HG03196 (cell line): ENCODE measurements around the gene CLDN1.
"Not testable (repeated sequence)": the region's sequence is repeated elsewhere in the genome, so short reads cannot be mapped to it uniquely, and the experiment has no call there.

Source experiments
- ATAC-seq: cut with Tn5 transposase; IDR thresholded peaks from one replicate; pipeline ENCODE4 v1.9.1; 2021; ENCODE audit not compliant: unreplicated experiment

Gene CLDN1

DNA sequence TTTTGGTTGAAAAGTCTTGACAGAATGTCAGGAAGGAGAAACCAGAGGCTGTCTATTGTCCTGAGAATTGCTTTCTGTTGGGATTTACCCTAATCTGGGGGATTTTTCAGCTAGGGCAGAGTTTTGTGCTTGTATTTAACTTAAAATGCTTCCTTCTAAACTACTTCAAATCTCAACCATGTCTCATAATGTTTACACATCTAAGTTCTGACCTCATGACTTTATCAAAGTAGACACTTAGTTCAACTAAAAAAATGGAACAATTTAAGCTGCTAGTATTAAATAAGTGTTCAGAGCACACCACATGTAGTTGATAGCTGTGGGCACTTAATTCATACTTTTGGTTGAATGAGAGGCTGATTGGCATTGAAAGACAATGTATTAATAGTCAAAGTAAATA, 28.2 kb downstream of the CLDN1 start:
- no peak for ATAC-seq

DNA sequence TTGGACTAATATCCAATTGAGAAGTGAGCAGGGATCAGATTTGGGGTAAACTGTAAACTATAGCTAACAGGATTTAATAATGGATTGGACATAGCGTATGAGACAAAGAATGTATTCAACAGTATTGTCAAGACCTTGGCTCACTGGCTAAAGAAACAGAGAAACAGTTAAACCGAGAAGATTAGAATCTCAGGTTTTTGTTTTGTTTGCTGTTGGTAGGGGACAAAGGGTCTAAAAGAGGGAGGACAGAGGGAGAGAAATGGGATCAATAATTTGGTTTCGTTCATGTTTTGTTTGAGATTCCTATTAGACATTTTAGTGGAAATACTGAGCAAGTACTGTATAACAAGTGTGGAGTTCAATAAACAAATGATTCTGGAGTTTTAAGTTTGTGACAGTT, 28.6 kb downstream of the CLDN1 start:
- no peak for ATAC-seq

DNA sequence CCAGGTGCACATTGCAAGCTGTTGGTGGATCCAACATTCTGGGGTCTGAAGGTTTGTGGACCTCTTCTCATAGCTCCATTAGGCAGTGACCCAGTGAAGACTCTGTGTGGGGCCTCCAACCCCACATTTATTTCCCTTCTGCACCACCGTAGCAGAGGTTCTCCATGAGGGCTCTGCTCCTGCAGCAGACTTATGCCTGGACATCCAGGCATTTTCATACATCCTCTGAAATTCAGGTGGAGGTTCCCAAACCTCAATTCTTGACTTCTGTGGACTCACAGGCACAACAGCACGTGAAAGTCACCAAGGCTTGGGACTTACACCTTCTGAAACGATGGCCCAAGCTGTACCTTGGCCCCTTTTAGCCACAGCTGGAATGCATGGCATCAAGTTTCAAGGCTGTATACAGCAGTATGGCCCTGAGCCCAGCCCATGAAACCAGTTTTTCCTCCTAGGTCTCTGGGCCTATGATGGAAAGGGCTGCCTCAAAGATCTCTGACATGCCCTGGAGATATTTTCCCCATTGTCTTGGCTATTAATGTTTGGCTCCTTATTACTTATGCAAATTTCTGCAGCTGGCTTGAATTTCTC, 30.2 kb downstream of the CLDN1 start:
- ATAC-seq: no peak

DNA sequence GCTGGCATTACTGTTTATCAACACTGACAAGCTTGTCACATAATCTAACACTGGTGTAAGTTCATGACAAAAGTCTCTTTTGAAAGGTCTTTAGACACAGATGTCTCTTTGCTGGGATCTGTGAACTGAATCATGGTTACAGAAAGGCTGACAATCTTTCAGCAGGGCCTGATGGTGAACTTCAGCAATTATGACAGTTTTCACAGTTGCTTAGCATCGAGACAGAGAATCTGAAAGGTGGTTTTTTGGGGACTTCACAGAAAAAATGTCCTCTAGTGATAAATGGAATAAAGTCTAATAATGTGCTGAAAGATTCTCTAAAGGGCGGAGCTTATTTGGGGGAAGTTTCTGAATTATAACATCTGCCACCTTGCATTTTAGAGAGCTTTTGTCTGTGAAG, 32.3 kb downstream of the CLDN1 start:
- ATAC-seq: no peak

DNA sequence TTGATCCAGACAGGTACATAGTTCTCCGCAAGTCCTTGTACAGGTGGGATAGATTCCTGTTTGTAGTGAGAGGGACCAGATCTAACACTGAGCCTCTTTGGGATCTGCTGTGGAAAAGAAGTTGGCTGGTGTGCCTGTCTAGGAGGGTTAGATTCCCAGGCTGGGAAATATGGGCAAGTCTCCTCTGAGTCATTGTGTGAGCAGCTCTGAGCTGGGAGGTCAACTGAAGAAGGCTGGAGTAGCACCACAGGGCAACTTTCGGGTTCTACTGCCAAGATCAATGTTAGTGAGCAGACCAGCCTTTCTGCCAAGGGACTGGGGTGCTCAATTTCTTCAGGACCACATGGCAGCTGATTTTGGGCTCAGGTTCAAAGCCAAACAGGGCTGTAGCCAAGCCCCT, 33.4 kb downstream of the CLDN1 start:
- ATAC-seq: no peak

DNA sequence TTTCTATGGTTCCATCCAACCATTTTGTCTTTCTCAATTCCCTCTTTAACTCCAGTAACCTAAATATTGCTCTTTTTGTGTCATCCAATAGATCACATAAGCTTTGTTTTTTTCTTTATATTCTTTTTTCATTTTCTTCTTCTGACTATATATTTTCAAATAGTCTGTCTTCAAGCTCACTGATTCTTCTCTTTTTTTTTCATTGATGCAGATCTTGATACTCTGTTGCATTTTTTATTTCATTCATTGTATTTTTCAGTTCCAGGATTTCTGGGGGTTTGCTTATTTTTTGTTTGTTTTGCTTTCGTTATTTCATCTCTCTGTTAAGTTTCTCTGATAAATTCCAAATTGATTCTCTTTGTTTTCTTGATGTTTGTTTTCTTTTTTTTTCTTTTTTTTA, 36.2 kb downstream of the CLDN1 start:
- no peak for ATAC-seq

DNA sequence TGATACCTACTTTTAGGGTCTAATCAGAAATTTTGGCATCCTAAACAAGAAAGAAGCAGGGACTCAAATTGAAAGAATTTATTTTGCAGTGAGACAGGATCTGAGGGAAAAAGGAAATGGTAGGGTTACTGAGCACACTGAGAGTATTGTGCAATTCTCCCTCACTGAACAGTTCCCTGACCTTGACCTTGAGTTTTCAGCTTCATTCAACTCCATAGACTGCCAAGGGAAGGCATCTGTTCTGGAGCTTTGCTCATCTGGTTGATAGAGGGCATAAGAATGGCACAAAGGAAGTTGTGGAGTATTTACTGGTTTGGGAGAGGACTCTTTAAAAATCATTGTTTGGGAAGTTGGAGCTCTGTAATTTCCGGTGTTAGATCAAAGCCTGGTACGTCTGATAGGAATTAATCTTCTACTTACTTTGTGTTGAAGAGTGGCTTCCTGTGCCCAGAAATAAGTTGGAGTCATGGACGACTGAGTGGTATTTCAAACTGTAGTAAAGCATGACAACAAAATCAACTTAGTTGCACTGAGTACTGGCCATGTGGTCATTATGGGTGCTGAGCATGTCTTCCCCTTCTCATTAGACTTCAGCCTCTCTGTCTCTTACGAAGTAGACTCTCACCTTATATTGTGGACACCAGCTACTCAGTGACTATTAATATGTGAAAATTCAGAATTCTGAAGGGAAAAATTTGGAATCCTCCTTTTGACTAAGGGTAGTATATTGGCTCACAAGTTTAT, 40.8 kb downstream of the CLDN1 start:
- no peak for ATAC-seq

DNA sequence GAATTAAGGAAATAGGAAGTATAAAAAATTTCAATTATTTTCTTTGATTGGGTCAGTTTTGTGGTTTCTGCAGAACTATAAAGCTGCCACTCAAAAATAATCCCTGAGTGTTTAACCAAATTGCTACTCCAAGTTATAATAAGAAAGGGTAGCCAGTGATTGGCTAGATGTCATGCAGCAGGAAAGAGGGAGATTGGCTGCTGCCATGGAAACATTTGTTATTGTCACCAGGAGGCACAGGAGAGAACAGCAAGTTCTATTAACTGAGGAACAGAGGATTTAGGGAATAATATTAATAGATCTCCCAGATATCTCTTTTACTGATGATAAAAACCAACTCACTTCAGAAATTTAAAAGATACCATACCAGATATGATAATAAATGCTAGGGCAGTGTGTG, 42.6 kb downstream of the CLDN1 start:
- no peak for ATAC-seq

DNA sequence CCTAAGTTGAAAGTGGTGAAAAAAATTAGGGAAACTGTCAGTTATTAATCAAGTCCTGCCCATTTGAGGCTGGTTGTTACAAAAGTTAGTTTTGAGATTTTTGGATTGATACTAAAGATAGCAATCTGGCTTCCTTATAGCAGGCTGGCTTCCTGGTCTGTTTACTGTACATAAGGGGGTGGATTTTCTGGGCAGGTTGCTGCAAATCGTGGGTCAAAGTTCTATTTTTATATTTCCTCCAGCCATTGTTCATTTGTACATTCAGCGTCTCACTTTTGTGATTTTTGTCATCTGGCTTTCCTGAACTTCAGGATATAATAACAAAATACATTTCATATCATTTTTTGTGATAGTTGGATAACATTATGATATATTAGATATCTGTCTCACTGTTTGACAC, 49.5 kb downstream of the CLDN1 start:
- no peak for ATAC-seq

DNA sequence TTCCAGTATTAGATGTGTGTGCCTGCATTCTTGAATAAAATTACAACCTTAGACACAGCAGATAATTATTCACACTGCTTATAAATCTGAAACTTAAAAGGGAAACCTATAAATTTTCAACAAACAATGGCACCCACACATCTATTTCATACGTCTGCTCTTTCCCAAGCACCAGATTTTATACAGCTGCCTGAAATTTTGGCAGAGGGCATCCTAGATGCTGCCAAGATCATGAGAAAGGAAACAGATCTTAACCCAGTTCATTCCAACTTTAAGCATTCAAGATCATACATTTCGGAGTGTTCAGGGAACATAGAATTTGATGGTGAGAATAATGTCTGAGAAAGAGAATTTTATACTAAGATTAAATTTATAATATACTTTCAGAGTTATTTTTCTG, 53.1 kb downstream of the CLDN1 start:
- ATAC-seq: no peak

DNA sequence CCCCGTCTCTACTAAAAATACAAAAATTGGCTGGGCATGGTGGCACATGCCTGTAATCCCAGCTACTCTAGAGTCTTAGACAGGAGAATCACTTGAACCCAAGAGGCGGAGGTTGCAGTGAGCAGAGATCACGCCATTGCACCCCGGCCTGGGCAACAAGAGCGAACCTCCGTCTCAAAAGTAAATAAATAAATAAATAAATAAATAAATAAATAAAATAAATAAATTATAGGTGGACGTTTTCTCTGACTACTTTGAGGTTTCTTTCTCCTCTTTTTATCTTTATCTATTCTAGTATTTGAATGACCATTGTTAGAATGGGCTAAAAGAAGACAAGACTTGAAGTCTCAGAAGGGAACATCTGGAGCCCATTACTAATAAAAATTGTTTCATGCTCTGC, 54.8 kb downstream of the CLDN1 start:
- ATAC-seq: not testable (repeated sequence)

DNA sequence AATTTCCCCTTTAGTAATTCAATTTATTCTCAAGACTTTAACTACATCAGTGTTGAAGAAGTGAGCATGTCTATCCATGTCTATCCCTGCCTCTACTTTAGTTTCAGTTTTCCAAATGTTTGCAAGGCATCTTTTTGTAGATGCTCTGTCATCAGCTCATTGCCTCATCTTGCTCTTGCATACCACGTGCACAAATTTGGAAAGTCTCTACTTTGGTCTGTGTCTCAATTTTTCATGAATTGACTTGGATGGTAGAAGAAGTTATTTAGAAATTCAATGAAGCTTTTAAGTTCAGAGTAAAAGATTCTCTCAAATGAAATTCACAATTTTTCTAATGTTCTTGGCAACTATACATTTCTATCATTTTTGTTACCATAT, 55.3 kb downstream of the CLDN1 start:
- no peak for ATAC-seq

DNA sequence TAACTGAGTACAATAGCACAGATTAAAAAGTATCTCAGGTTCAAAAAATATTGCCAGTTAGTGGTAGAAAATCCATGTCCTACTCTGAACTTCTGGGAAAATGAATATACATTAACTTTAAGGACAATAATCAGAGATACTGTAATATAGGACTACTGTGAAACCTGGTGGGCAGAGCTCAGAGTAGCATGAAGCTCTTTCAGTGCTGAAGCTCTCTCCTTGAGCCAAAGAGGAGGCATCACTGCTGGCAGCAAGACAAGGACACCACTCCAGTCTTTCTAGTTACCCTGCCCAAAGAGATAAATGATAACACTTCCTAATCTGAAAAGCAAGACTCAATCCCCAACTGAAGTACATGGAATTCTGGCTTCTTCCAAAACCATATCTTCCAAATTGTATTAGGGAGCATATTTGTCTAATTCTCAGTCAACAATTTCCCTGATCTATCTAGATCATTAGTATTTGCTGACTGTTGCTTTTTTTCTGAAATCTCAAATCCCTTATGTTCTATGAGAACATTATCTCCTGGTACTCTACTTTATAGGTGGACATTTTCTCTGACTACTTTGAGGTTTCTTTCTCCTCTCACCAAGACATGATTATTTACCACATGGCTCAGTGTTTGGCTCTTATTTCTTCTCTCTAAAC, 55.9 kb downstream of the CLDN1 start:
- no peak for ATAC-seq

DNA sequence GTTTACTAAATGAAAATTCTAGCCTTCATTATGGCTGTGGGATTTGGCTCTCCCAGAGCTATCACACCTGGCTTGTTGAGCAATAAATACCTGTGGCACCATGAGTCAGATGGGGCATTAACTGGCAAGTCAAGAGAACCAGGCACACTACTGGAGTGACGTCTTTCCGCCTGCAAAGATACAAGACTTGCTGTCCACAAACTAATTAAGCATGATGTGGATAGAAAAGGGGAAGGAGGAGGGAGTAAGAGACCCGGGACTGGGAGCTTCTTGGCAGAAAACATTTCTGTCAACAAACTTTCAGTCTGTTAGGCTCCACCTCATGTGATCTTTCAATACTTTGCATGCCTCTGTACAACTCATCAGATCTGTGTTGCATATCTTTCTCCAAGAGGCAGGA, 56.5 kb downstream of the CLDN1 start:
- ATAC-seq: no peak

DNA sequence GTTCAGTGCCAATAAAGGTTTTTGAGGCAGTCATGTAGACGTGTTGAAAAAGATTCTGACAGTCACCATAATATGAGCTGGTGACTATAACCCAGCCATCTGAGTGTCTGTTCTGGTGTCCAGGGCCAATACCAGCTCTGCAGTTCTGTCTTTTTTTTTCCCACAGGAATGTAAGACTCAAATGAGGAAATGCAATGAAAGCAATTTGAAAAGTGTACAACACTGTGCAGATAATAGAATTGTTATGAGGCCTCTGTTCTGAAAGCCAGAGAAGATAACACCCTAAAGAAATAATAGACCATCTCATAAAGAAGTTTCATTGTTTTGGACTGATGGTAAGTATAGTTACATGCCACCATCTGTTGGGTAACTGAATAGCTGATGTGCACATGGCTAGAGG, 57.1 kb downstream of the CLDN1 start:
- no peak for ATAC-seq

DNA sequence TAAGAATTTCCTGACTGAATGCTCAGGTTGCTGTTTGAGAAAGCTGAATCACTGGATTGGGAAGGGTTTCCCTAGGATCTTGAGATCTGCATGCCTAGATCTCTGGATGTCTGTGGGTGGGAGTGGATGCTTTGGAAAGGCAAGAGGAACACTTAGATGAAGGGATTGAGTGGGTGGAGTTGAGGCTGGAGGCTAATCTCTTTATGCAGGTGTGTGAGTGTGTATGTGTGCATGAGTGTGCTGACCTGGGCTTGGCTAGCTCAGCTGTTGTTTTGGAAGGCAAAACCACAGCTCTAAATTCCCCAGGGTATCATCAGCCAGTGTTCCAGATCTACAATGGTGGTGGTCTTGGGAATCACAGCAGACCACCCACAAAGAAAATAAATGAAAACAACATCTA, 60.5 kb downstream of the CLDN1 start:
- no peak for ATAC-seq

DNA sequence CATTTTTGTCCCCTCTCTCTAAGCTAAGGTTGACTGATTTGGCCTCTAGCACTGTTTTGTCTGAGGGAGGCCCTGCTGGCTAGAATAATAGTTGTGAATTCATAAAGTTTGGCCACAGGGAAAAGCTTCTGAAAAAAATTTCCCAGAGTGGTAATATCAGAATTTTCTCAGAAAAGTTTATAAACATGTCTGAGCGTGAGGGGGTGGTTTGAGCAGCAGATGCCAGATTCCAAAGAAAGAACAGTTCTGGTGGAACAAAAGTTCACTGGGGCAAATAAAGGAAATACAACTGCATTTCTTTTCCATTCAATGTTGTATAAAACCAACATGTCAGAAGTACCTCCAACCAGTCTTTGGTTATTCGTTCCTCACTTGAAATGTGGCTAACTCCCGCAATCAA, 61.2 kb downstream of the CLDN1 start:
- no peak for ATAC-seq

DNA sequence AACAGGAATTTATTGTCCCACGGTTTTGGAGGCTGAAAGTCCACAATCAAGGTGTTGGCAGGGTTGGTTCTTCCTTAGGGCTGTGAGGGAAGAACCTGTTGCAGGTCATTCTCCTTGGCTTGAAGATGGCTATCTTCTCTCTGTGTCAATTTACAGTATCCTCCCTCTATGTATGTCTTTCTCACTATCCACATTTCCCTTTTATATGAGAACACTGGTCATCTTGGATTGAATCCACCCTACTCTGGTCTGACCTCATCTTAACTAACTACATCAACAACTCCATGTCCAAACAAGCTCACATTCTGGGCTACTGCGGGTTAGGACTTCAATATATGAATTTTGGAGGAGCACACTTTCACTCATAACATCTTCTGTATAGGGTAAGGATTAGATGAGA, 61.9 kb downstream of the CLDN1 start:
- ATAC-seq: no peak

DNA sequence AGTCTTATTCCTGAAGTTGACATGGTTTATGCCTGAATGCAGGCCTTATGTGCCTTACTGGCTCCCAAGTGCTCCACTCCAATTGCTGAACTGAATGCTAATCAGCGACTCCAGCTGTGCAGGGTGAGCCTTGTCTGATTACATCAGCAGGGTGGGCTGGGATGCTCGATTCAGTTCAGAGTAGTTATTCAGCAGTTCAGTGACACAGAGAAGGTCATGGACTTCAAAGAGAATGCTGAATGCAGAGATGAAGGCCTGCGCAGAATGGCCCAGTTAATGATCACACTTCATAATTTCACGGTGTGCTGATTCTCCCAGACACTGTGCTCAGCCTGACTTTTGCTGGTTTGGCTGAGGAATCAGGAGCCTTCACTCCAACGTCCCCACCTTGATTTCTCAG, 63.6 kb downstream of the CLDN1 start:
- ATAC-seq: no peak
